DMS114 treated with DMSO at 0.1 percent for 48 hours (cell line): Measurements from ENCODE around the gene EVPL.
"Not testable (repeated sequence)": the region's sequence is repeated elsewhere in the genome, so short reads cannot be mapped to it uniquely, and the experiment has no call there.

Experiments used
- DNase-seq: peaks from one replicate; lab custom pipeline; 2025; ENCODE audit not compliant: unreplicated experiment; lab: John Stamatoyannopoulos, UW

The EVPL gene

DNA sequence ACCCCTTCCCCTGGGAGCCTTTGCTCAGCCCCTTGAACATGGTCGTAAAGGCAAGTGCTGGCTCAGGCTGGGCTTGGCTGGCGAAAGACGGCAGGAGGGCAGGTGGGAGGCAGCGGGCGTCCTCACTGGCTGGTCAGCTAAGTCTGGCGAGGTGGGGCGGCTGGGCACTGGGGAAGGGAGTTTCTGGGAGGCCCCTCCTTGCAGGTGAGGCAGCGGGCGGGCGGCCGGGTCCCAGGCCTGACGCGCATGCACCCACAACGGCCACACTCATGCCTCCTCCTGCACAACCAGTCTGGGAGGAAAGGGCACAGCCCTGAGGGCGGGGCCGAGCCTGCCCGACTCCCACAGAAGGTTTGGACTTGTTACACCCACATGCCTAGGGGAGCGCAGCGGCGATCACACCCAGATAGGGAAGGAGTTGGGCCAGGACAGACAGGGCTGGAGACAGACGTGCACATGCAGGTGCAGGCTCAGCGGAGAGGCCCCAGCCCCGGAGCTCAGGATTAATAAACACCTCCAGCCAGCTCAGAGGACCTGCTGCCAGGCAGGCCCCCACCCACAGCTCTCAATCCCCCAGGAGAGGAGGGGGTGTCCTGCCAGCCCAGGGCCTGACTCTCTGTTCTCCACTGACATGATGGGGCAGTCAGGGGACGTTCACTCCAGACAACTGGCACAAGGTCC is at the start of gene EVPL:
EVPL (minus strand) TSS at position 148 of the 681 bp plus-strand sequence; CDS start at position 40, 108 bp downstream.
- no peak for DNase-seq

- no peak for DNase-seq
Measured at GRCh38 chr17:76076146-76076764, 49.1 kb upstream of the EVPL start.

- DNase-seq = no peak
Measured at GRCh38 chr17:76075364-76076145, 48.4 kb upstream of the EVPL start.

GRCh38 chr17:76074390-76075363 is 47.6 kb upstream of the EVPL start, which contains the start of gene GALR2:
Gene GALR2, plus strand, starts transcription at chr17:76074781. Its CDS starts 103 bp downstream, at chr17:76074884.
- no peak for DNase-seq

DNA sequence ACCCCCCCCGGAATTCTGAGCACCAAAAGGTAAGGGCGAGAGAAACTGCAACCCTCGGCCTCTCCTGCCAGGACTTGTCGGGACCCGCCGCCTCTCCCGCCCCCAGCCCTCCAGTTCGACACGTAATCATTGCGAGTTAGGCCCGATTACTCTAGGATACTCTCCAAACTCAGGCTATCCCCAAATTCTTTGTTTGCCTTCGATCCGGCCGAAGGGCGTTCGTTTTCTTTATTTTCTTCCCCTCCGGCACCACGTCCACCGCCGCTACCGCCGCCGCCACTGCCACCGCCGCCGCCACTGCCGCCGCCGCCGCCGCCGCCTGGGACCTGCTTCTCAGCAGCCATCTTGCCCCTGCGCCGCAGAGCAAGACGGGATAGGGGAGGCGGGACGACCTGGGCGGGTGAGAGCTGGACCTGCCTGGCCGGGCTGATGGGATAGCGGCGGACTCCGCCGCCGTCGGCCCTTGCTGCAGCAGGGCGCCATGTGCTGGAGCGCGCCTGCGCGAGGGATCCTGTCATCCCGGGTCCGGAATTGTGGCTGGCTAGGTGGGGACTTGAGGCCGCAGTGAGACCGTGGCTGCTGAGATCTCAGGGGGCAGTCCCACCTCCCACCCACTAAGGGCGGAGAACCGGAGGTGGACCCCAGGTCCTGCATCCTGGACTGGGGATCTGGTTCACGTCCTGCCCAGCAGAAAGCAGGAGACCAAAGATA is 45.2 kb upstream of the EVPL start, which contains the start of gene SRP68:
SRP68 (minus strand) TSS at position 370 of the 711 bp plus-strand sequence; CDS start at position 344, 26 bp downstream.
- DNase-seq = peak; percentile 84

DNA sequence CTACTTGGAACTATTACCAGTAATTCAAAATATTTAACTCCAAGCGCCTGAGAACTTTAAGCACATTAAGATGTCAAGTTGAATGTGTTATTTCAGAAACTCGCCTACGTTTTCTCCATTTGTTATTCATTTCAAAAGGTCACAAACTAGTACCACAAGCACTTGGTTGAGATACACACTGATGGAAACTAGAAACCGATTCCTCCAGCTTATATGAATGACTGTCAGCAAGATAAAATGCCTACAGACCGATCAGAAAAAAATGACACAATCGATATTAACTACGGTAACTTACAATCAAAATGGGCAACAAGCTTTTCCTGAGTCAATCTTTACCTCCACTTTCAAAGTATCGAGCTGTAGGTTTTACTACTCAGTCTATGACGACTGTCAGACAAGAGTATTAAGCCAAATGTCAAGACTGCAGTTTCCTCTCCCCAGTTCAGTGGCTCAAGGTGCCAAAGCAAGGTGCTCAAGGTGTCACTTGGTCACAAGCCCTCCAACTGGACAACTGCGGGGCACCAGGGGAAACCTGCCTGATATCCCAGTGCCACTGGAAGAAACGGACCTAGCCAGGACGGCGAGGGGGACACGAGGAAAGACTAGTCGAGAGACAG is 44.5 kb upstream of the EVPL start:
- no peak for DNase-seq

GRCh38 chr17:76065775-76066174 is 38.7 kb upstream of the EVPL start:
- DNase-seq = no peak

- no peak for DNase-seq
Measured at GRCh38 chr17:76063875-76064546, 36.9 kb upstream of the EVPL start.

- DNase-seq = not testable (repeated sequence)
Measured at GRCh38 chr17:76058264-76058663, 31.2 kb upstream of the EVPL start.

DNA sequence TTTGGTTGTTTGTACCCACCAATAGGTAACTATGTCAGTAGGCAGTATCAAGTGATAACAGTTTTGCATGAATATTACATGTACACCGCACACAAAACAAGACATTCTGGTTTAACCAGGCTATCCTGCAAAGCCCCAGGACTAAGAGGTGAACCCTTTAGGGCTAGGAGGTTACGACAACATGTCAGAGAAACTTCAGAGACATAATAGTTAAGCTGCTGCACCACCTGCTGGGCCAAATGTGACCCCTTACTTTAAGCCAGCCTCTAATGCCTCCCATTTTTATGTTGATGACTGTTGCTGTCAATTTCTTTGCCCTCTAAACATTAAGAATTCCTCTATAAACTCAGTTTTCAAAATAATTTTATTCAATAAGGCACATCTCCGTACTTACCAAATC is 29.8 kb upstream of the EVPL start:
- DNase-seq = no peak

- no peak for DNase-seq
Measured at GRCh38 chr17:76054112-76054476, 27.0 kb upstream of the EVPL start.

- no peak for DNase-seq
Measured at GRCh38 chr17:76053246-76054111, 26.4 kb upstream of the EVPL start.

GRCh38 chr17:76051561-76051960 is 24.5 kb upstream of the EVPL start:
- no peak for DNase-seq

DNA sequence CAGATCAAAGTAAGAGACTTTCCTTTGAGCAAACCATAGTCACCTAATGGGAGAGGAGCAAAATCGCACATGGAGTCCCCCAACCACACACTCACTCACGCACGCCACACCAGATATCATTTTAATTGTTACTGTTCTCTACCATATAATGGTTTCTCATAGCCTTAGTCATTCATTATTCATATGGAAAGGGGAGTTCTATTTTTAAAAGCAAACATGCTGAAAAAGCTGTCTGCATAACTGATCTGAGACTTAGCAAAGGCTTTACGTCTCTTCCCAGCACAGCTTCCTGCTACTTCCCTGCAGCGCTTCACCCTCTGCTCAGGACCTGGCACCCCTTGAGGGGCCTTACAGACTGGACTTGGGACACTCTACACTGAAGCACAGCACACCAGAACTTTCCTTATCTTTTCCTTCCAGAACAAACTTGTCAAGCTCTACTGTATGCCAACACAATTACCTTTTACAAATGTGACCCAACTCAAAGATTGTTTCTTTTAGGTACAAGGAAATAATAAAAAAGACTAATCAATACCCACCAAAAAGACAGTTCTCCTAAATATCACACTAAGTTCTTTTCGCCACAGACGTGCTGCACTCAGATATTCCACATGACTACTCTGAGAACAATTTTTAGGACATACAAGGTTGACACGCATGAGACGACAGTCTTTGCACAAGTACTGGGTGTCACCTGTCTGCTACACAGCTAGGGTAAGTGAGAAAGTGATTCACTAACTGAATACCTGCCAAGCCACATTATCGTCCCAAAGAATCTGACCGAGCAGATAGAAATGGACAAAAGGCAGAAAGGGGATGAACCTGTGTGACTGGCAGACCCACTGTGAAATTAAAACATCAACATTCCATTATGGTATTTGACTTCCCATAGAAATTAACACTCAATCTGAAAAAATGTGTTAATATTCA is 23.7 kb upstream of the EVPL start:
- no peak for DNase-seq

DNA sequence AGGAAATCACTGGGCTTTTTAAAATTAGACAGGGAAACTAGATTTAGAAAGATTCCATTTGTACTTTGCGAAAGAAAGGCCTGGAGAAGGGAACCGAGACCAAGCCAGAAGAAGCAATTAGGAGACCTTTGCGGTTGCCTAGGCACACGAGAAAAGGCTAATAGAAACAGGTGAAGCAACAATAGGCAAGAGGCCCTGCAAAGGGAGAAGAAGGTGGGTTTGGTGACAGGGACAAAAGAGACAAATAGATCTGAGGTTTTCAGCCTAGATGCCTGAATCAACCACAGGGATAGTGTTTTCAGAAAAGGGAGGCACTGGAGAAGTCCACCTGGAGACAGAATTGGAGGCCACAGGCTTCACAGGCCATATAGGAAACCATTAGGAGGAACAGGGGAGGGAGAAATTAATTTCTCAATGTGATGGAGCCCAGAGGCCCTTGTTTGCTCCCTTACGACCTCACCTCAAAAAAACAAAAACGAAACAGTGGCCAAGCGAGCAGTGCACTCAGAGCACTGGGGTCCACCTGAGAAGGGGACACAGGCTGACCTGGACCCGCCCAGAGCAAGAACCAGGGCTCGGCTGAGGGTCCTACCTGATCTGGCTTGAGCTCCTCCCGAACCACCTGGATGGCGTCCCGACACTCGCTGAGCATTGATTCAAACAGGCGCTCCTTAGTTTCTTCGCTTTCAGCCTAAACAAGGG is 22.9 kb upstream of the EVPL start:
- DNase-seq = no peak

DNA sequence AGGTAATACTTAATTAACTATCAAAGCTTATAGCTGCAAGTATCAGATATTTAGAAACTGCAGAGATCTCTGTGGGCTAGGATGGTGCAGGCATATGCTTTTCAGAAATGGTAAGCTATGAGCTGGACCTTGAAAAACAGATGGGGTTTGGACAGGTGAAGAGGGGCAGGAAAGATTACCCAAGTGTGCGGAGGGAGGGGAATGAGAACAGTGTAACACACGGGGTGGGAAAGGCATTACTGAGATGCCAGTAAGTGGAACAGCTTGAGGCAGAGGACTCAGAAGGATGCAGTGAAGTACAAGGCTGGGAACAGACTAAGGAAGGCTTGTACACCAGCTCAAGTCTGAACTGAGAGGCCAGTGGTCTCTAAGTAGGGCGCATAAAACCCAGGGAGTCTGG is 22.1 kb upstream of the EVPL start:
- DNase-seq = no peak
